NB4 (cell line): Measurements from ENCODE around the gene MYO1D.
"Not testable (repeated sequence)": the region's sequence is repeated elsewhere in the genome, so short reads cannot be mapped to it uniquely, and the experiment has no call there.

Experiments
- DNase-seq: peaks from one replicate; pipeline ENCODE4 v3.0.0; 2010; ENCODE audit warnings: low read depth
- H3K4me3 ChIP-seq: one replicate; pipeline ENCODE4 v1.5.1; 2011; ENCODE audit warnings: mild to moderate bottlenecking, low read depth, low read length, moderate library complexity
- MYC ChIP-seq: IDR thresholded peaks from 2 replicates; pipeline ENCODE4 v1.6.1; 2011; ENCODE audit warnings: low read depth, low read length
- POLR2A ChIP-seq: IDR thresholded peaks from 2 replicates; pipeline ENCODE4 v1.6.1; 2011; ENCODE audit warnings: mild to moderate bottlenecking; ENCODE audit not compliant: insufficient read length; ENCODE audit errors: extremely low read depth
- TF ChIP-seq, protein P1 (sequence below): IDR thresholded peaks from 2 replicates; pipeline ENCODE4 v1.6.1; 2011; ENCODE audit warnings: low read depth, low read length
- TF ChIP-seq, protein P2 (sequence below): IDR thresholded peaks from one replicate; pipeline ENCODE4 v1.5.1; 2012; ENCODE audit warnings: low read depth, low read length

The MYO1D gene

DNA sequence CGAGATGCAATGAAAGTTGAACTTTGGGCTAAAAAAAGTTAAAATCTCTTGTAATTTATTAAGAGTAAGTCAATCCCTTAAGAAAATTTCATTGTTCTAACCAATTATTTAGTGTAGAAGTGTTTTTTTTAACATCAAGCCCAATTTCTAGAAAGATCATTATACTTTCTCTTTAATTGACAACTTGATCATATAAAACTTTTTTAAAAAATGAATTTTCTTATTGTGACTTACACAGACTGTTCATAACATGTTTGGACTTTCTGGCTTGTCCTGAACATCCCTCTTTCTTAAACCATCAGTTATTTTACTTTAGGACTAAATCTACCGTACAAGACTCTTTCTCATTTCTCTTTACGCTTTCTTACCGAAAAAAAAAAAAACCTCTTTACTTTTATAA, 24.8 kb upstream of the MYO1D start:
- no peak for DNase-seq
- TF ChIP-seq, protein P1, sequence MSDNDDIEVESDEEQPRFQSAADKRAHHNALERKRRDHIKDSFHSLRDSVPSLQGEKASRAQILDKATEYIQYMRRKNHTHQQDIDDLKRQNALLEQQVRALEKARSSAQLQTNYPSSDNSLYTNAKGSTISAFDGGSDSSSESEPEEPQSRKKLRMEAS, result no peak
- TF ChIP-seq POLR2A (no peak), MYC (no peak)
- TF ChIP-seq, protein P2, sequence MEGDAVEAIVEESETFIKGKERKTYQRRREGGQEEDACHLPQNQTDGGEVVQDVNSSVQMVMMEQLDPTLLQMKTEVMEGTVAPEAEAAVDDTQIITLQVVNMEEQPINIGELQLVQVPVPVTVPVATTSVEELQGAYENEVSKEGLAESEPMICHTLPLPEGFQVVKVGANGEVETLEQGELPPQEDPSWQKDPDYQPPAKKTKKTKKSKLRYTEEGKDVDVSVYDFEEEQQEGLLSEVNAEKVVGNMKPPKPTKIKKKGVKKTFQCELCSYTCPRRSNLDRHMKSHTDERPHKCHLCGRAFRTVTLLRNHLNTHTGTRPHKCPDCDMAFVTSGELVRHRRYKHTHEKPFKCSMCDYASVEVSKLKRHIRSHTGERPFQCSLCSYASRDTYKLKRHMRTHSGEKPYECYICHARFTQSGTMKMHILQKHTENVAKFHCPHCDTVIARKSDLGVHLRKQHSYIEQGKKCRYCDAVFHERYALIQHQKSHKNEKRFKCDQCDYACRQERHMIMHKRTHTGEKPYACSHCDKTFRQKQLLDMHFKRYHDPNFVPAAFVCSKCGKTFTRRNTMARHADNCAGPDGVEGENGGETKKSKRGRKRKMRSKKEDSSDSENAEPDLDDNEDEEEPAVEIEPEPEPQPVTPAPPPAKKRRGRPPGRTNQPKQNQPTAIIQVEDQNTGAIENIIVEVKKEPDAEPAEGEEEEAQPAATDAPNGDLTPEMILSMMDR, result no peak
- H3K4me3 ChIP-seq, result no peak overlapping the region

DNA sequence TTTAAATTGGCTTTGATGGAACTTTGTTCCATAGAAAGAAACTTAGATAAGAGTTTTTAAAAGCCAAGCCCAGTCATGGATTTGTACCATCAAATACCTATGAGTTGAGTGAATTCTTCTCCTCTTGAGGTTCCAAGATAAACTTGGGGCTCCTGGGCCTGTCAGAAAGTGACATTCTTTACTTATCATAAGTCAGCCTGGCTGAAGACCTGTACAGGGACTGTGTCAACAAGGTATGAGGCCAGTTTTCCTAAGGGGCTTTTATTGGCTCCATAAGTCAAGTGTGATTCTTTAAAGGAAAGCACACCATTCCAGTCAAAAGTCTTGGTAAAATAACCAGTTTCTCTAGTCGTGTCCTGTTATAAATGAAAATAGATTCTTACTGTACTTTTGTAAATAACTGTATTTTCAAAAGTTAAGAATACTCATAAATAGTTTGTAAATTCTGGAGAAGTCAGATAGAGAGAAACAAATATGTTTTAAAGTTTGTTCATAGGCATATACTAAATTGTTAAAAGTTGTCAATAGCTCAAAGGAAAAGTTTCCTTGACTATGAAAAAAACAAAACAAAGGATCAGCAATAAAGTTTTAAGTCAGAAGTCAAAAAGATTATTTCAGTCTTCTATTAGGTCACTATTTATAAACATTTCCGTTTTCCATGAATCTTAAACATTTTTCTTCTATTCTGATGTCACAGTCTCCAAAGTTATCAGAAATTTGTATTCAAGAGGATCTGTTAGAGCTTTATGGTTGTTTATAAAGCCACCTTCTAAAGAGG, 22.5 kb upstream of the MYO1D start:
- no peak for DNase-seq
- H3K4me3 ChIP-seq, result no peak overlapping the region
- TF ChIP-seq MYC (no peak), POLR2A (no peak)
- TF ChIP-seq, protein P1, result no peak
- TF ChIP-seq, protein P2, result no peak

DNA sequence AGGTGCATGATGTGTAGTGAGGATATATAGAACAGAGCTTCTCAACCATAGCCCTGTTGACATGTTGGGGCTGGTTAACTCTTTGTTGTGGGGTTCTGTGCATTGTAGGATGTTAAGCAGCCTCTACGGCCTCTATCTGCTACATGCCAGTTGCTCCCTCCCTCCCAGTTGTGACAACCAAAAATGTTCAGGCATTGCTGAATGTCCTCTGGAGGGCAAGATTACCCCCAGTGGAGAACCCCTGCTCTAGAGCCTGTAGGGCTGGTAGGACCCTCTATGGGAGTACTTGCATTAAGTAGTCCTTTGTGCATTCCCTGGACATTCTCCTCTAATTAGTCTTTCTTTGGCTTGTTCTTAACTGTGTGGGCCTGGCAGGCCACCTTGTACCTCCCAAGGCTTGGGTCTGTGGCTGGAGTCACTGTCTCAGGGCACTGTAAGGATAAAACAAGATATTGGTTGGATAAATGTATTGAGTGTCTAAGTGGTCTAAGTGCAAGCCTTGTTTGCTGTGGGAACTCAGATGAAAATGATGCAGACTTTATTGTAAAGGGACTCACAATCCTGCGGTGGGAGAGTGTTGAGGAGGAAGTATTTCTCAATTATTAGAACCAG, 19.8 kb upstream of the MYO1D start:
- no peak for DNase-seq
- no peak overlapping the region for H3K4me3 ChIP-seq
- TF ChIP-seq, protein P1, result no peak
- TF ChIP-seq POLR2A, result no peak
- no peak for TF ChIP-seq MYC
- TF ChIP-seq, protein P2, result no peak

DNA sequence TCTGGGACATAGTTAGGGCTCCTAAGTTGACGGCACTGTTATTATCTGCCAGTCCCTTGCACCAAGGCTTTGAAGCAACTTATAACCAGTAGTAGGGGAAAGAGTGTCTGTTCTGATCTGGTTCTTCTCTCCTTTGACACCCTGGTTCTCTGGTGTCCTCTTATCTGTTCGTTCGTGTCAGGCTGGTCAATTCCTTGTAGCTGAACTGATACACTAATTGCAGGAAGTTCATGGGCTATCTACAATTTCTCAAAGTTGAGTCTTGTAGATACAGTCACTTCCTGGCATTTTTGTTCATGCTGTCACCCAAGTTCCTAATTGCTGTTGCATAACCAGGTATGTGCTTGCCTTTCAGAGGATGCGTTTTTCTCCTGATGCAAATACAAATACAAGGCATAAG, 17.3 kb upstream of the MYO1D start:
- H3K4me3 ChIP-seq, result no peak overlapping the region
- DNase-seq, result no peak
- TF ChIP-seq POLR2A, result no peak

DNA sequence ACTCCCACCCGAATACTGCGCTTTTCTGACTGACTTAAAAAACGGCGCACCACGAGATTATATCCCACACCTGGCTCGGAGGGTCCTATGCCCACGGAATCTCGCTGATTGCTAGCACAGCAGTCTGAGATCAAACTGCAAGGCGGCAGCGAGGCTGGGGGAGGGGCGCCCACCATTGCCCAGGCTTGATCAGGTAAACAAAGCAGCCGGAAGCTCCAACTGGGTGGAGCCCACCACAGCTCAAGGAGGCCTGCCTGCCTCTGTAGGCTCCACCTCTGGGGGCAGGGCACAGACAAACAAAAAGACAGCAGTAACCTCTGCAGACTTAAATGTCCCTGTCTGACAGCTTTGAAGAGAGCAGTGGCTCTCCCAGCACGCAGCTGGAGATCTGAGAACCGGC, 10.5 kb upstream of the MYO1D start:
- not testable (repeated sequence) for DNase-seq

DNA sequence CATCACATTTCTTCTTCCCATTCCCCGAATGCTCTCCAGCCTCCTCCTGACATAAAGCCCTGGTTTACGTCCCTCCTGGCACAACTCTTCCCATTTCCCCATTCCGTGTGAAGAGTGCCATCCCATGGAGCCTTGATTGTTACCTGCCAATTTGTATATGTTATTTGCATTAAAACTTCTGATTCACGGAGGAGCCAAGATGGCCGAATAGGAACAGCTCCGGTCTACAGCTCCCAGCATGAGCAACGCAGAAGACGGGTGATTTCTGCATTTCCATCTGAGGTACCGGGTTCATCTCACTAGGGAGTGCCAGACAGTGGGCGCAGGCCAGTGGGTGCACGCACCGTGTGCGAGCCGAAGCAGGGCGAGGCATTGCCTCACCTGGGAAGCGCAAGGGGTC, 10.0 kb upstream of the MYO1D start:
- not testable (repeated sequence) for DNase-seq, H3K4me3 ChIP-seq

More for the DNA sequence above, 10.5 kb upstream of the MYO1D start:
- not testable (repeated sequence) for H3K4me3 ChIP-seq

DNA sequence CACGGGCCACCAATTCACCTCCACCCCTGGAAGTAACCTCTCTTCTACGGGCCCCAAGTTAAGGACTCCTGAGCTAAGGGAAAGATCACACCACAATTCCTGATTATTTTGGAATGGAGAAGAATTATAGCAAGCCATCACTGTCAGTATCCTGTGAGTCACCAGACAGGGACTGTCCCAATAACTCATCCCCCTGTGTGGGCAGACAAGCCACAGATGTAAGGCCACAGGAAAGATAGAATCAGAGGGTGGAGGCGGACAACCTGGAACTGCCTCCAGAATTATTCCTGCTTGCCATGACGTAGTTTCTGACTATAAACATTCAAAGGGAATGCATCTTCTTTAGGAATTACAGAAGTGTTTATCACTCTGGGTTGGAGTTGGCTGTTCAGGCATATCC, 5.8 kb upstream of the MYO1D start:
- TF ChIP-seq, protein P1, result no peak
- TF ChIP-seq POLR2A (no peak), MYC (no peak)
- TF ChIP-seq, protein P2, result no peak

More for the DNA sequence above, 5.8 kb upstream of the MYO1D start:
- H3K4me3 ChIP-seq, result no peak overlapping the region
- DNase-seq, result no peak
